Measurements from ENCODE around the gene ZNF48. TPM values are rescaled to one million over a fixed set of nuclear protein-coding genes. Genes with fewer than 3 reads are reported as not detected.

Gene ZNF48
- total RNA-seq, 1 experiment from 2014 or later: 8.9 TPM

GRCh38 chr16:30416624-30417528 lies 21.7 kb downstream of the ZNF48 start:
- H3K9ac ChIP-seq (ENCODE audit: low read length): peak overlapping the region; percentile 10; the same call in 1 of the 2 replicates
- H2AFZ ChIP-seq (ENCODE audit: low read length): peak overlapping the region; percentile 59; the same call in 1 of the 2 replicates
- H3K4me2 ChIP-seq (ENCODE audit: low read length): peak overlapping the region; percentile 84

GRCh38 chr16:30417529-30418349 lies 22.5 kb downstream of the ZNF48 start:
- H3F3A ChIP-seq (ENCODE audit: low read length, unreplicated experiment): no peaks in the 10 kb centered on the region
- H3K4me1 ChIP-seq (ENCODE audit: insufficient read depth, low read length): peaks cover 6% of the 10 kb centered on the region; the same call in 1 of the 2 replicates
- no peaks in the 10 kb centered on the region for H3K9me3 ChIP-seq (ENCODE audit: low read length)
- DNase-seq: peak; percentile 94
- POLR2A ChIA-PET (ENCODE audit: unreplicated experiment): interaction anchor here (0.5 to 0.9 kb wide), 4 partner anchors 13 to 193 kb away, joined by 3 to 18 read pairs (median 6); partner anchors contain the start of genes TBC1D10B, ZNF689 and ZNF764
- peak; percentile 94 for ATAC-seq
- intact Hi-C loops (cut with micrococcal nuclease): no loop called here
- H2AFZ ChIP-seq (ENCODE audit: low read length): peak overlapping the region; percentile 69; the same call in 1 of the 2 replicates
- no peaks in the 10 kb centered on the region; the same call in 1 of the 2 replicates for H3K36me3 ChIP-seq (ENCODE audit: low read depth, low read length)
- no peaks in the 10 kb centered on the region for H3K27me3 ChIP-seq (ENCODE audit: low read length)
- H3K79me2 ChIP-seq (ENCODE audit: low read length): no peaks in the 10 kb centered on the region
- no peak overlapping the region for H3K27ac ChIP-seq (ENCODE audit: low read length)
- CTCF ChIA-PET: interaction anchor here (0.5 to 1.0 kb wide), 5 partner anchors 8 to 119 kb away, joined by 3 to 8 read pairs (median 4); partner anchors contain the start of gene DCTPP1
- peak overlapping the region; percentile 84 for H3K4me2 ChIP-seq (ENCODE audit: low read length)
- H3K4me3 ChIP-seq (ENCODE audit: low read length): peak overlapping the region; percentile 68
- H4K20me1 ChIP-seq (ENCODE audit: low read length): no peaks in the 10 kb centered on the region
- no peaks in the 10 kb centered on the region for H3K9me2 ChIP-seq (replicated peaks; ENCODE audit: low read length)
- BruUV-seq (replicated peaks): no TSS peak
- peak; percentile 33; the same call in 1 of the 2 replicates for TF ChIP-seq CTCF (conservative IDR thresholded peaks at IDR 0.05; ENCODE audit: low read depth, low read length)
- TF ChIP-seq EZH2phosphoT487 (IDR thresholded peaks at IDR 0.05; ENCODE audit: borderline replicate concordance, low read length): peak; percentile 99
- TF ChIP-seq EZH2 (IDR thresholded peaks at IDR 0.05; ENCODE audit: low read length, unreplicated experiment): no peak
- peak overlapping the region; percentile 10; the same call in 1 of the 2 replicates for H3K9ac ChIP-seq (ENCODE audit: low read length)

More at GRCh38 chr16:30416624-30417528, 21.7 kb downstream of the ZNF48 start:
- H3K36me3 ChIP-seq (ENCODE audit: low read depth, low read length): no peaks in the 10 kb centered on the region; the same call in 1 of the 2 replicates
- CTCF ChIA-PET: interaction anchor here (0.6 to 1.0 kb wide), 3 partner anchors 7 to 33 kb away, joined by 3 to 8 read pairs (median 6); partner anchors contain the start of gene DCTPP1
- TF ChIP-seq EZH2 (IDR thresholded peaks at IDR 0.05; ENCODE audit: low read length, unreplicated experiment): no peak
- no peak for TF ChIP-seq EZH2phosphoT487 (IDR thresholded peaks at IDR 0.05; ENCODE audit: borderline replicate concordance, low read length)
- TF ChIP-seq CTCF (conservative IDR thresholded peaks at IDR 0.05; ENCODE audit: low read depth, low read length): no peak
- H3K4me1 ChIP-seq (ENCODE audit: insufficient read depth, low read length): peaks cover 6% of the 10 kb centered on the region; the same call in 1 of the 2 replicates
- DNase-seq: no peak
- intact Hi-C loops (cut with micrococcal nuclease): no loop called here
- no peaks in the 10 kb centered on the region for H3K9me2 ChIP-seq (replicated peaks; ENCODE audit: low read length)
- POLR2A ChIA-PET (ENCODE audit: unreplicated experiment): interaction anchor here (0.9 kb wide), 1 partner anchor 194 kb away, joined by 3 read pairs; the partner anchor contains the start of gene ZNF689
- H4K20me1 ChIP-seq (ENCODE audit: low read length): no peaks in the 10 kb centered on the region
- BruUV-seq (replicated peaks): no TSS peak
- no peaks in the 10 kb centered on the region for H3F3A ChIP-seq (ENCODE audit: low read length, unreplicated experiment)
- H3K79me2 ChIP-seq (ENCODE audit: low read length): no peaks in the 10 kb centered on the region
- peak overlapping the region; percentile 68 for H3K4me3 ChIP-seq (ENCODE audit: low read length)
- no peaks in the 10 kb centered on the region for H3K27me3 ChIP-seq (ENCODE audit: low read length)
- no peak for ATAC-seq
- no peak overlapping the region for H3K27ac ChIP-seq (ENCODE audit: low read length)
- H3K9me3 ChIP-seq (ENCODE audit: low read length): no peaks in the 10 kb centered on the region
